Measurements from ENCODE around the gene EPB41L5. TPM values are rescaled to one million over a fixed set of nuclear protein-coding genes. Genes with fewer than 3 reads are reported as not detected.
A peak's percentile ranks its signal among the peaks of the same experiment; 100 is the strongest.
"Not testable (repeated sequence)": the region's sequence is repeated elsewhere in the genome, so short reads cannot be mapped to it uniquely, and the experiment has no call there.

The EPB41L5 gene
- total and polyA plus RNA-seq, 9 of the 15 experiments (the other 6 are each of a cell fraction or from before 2014, with no cell fraction given) = 2.3 to 14.1 (median 8.2) TPM

DNA sequence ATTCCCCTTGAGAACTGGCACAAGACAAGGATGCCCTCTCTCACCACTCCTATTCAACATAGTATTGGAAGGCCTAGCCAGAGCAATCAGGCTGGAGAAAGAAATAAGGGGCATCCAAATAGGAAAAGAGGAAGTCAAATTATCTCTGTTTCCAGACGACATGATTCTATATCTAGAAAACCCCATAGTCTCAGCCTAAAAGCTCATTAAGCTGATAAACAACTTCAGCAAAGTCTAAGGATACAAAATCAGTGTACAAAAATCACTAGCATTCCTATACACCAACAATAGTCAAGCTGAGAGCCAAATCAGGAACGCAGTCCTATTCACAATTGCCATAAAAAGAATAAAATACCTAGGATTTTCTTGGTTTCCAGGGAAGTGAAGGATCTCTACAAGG is 145.8 kb downstream of the EPB41L5 start (continued):
- TF ChIP-seq, protein P1, sequence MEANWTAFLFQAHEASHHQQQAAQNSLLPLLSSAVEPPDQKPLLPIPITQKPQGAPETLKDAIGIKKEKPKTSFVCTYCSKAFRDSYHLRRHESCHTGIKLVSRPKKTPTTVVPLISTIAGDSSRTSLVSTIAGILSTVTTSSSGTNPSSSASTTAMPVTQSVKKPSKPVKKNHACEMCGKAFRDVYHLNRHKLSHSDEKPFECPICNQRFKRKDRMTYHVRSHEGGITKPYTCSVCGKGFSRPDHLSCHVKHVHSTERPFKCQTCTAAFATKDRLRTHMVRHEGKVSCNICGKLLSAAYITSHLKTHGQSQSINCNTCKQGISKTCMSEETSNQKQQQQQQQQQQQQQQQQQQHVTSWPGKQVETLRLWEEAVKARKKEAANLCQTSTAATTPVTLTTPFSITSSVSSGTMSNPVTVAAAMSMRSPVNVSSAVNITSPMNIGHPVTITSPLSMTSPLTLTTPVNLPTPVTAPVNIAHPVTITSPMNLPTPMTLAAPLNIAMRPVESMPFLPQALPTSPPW (CRISPR knock-in tag; IDR thresholded peaks at IDR 0.05) = peak; percentile 42
- TF ChIP-seq FOXA3 (CRISPR knock-in tag; conservative IDR thresholded peaks at IDR 0.05 in 1 of 2, IDR thresholded peaks at IDR 0.05 in 1 of 2) = peak in 1 of 2 experiments; percentile 45; a peak in 2 of 4 replicates
- peak; percentile 80 for TF ChIP-seq TAL1 (IDR thresholded peaks at IDR 0.05)
- 0 out of 2 replicates have a peak, but pooled peaks have one; percentile 42 for TF ChIP-seq MEF2D (tag; conservative IDR thresholded peaks at IDR 0.05; ENCODE audit: low read depth)
- TF ChIP-seq PML (IDR thresholded peaks at IDR 0.05; ENCODE audit: low read length) = peak; percentile 45; the same call in 1 of the 2 replicates
- peak; percentile 67 for TF ChIP-seq MTA2 (IDR thresholded peaks at IDR 0.05; ENCODE audit: low read depth)
- peak; percentile 71 for TF ChIP-seq TCF3 (CRISPR knock-in tag; IDR thresholded peaks at IDR 0.05)
- TF ChIP-seq SMARCE1 (IDR thresholded peaks at IDR 0.05) = peak; percentile 65; the same call in 1 of the 2 replicates
- TF ChIP-seq ARID1B (IDR thresholded peaks at IDR 0.05) = peak; percentile 85
- peak in 1 of 2 experiments; percentile 80; a peak in 1 of 4 replicates for TF ChIP-seq TEAD1 (CRISPR knock-in tag; IDR thresholded peaks at IDR 0.05)
- 0 out of 2 replicates have a peak, but pooled peaks have one; percentile 36 for TF ChIP-seq GATA2 (CRISPR knock-in tag; IDR thresholded peaks at IDR 0.05)
- peak; percentile 85 for TF ChIP-seq CBFA2T3 (IDR thresholded peaks at IDR 0.05)
- TF ChIP-seq, protein P2, sequence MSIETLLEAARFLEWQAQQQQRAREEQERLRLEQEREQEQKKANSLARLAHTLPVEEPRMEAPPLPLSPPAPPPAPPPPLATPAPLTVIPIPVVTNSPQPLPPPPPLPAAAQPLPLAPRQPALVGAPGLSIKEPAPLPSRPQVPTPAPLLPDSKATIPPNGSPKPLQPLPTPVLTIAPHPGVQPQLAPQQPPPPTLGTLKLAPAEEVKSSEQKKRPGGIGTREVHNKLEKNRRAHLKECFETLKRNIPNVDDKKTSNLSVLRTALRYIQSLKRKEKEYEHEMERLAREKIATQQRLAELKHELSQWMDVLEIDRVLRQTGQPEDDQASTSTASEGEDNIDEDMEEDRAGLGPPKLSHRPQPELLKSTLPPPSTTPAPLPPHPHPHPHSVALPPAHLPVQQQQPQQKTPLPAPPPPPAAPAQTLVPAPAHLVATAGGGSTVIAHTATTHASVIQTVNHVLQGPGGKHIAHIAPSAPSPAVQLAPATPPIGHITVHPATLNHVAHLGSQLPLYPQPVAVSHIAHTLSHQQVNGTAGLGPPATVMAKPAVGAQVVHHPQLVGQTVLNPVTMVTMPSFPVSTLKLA (conservative IDR thresholded peaks at IDR 0.05) = peak in 1 of 2 experiments; percentile 51; a peak in 2 of 4 replicates
- TF ChIP-seq ZNF197 (CRISPR knock-in tag; IDR thresholded peaks at IDR 0.05; ENCODE audit: low read depth) = 0 out of 2 replicates have a peak, but pooled peaks have one; percentile 32
- peak; percentile 26 for TF ChIP-seq CCNT2 (IDR thresholded peaks at IDR 0.05; ENCODE audit: borderline replicate concordance, extremely low read depth, insufficient read length, low read depth, low read length)
- TF ChIP-seq RCOR1 (IDR thresholded peaks at IDR 0.05; ENCODE audit: borderline replicate concordance in 1 of 2, low read depth in 2 of 2, low read length in 2 of 2) = peak; percentile 94 to 98
- peak; percentile 76 for TF ChIP-seq KLF16 (IDR thresholded peaks at IDR 0.05)
- peak in 1 of 2 experiments; percentile 64 for TF ChIP-seq NCOA2 (IDR thresholded peaks at IDR 0.05; ENCODE audit: partially characterized antibody in 2 of 2)
- peak; percentile 58; the same call in 1 of the 2 replicates for TF ChIP-seq SMARCA4 (IDR thresholded peaks at IDR 0.05)
- TF ChIP-seq KDM1A (IDR thresholded peaks at IDR 0.05) = peak; percentile 99
- TF ChIP-seq SPI1 (IDR thresholded peaks at IDR 0.05; ENCODE audit: borderline replicate concordance, low read depth, low read length) = peak; percentile 92
- TF ChIP-seq SMAD4 (CRISPR knock-in tag; conservative IDR thresholded peaks at IDR 0.05) = peak; percentile 64
- TF ChIP-seq, protein P3, sequence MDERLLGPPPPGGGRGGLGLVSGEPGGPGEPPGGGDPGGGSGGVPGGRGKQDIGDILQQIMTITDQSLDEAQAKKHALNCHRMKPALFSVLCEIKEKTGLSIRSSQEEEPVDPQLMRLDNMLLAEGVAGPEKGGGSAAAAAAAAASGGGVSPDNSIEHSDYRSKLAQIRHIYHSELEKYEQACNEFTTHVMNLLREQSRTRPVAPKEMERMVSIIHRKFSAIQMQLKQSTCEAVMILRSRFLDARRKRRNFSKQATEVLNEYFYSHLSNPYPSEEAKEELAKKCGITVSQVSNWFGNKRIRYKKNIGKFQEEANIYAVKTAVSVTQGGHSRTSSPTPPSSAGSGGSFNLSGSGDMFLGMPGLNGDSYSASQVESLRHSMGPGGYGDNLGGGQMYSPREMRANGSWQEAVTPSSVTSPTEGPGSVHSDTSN (CRISPR knock-in tag; IDR thresholded peaks at IDR 0.05; ENCODE audit: low read depth) = not testable (repeated sequence)
- TF ChIP-seq, protein P3 (tag; conservative IDR thresholded peaks at IDR 0.05; ENCODE audit: low read depth) = 0 out of 2 replicates have a peak, but pooled peaks have one; percentile 9
- peak; percentile 99 for TF ChIP-seq HDAC2 (IDR thresholded peaks at IDR 0.05)
